HEK293 (cell line): Measurements from ENCODE around the gene TBX6.
A peak's percentile ranks its signal among the peaks of the same experiment; 100 is the strongest.

Experiments used
- PRDM1 ChIP-seq: fragments of 450-650 bp; formaldehyde crosslinking; IDR thresholded peaks from 2 replicates; pipeline ENCODE4; 2016; ENCODE audit warnings: missing biosample characterization, missing genetic modification characterization
- SP2 ChIP-seq: fragments of 450-650 bp; formaldehyde crosslinking; IDR thresholded peaks from 2 replicates; pipeline ENCODE4 v1.5.1; 2016; ENCODE audit warnings: missing biosample characterization, missing genetic modification characterization
- YY2 ChIP-seq: fragments of 450-650 bp; formaldehyde crosslinking; IDR thresholded peaks from 2 replicates; pipeline ENCODE4 v1.5.1; 2016; ENCODE audit warnings: missing biosample characterization, missing genetic modification characterization
- ZFP37 ChIP-seq: fragments of 450-650 bp; formaldehyde crosslinking; IDR thresholded peaks from 2 replicates; pipeline ENCODE4 v1.5.1; 2016; ENCODE audit warnings: missing biosample characterization, missing genetic modification characterization
- ZFP41 ChIP-seq: fragments of 450-650 bp; formaldehyde crosslinking; IDR thresholded peaks from 2 replicates; pipeline ENCODE4 v1.5.1; 2016; ENCODE audit warnings: missing biosample characterization, missing genetic modification characterization, borderline replicate concordance
- ZIC2 ChIP-seq: fragments of 450-650 bp; formaldehyde crosslinking; IDR thresholded peaks from 2 replicates; pipeline ENCODE4 v1.5.1; 2016; ENCODE audit warnings: missing biosample characterization, missing genetic modification characterization
- ZNF121 ChIP-seq: fragments of 450-650 bp; formaldehyde crosslinking; IDR thresholded peaks from 2 replicates; pipeline ENCODE4 v1.5.1; 2016; ENCODE audit warnings: missing biosample characterization, missing genetic modification characterization
- ZNF140 ChIP-seq: fragments of 450-650 bp; formaldehyde crosslinking; IDR thresholded peaks from 2 replicates; pipeline ENCODE4 v1.5.1; 2016; ENCODE audit warnings: missing biosample characterization, missing genetic modification characterization
- ZNF146 ChIP-seq: fragments of 450-650 bp; formaldehyde crosslinking; IDR thresholded peaks from 2 replicates; pipeline ENCODE4 v1.5.1; 2016; ENCODE audit warnings: missing biosample characterization, missing genetic modification characterization
- ZNF155 ChIP-seq: fragments of 450-650 bp; formaldehyde crosslinking; IDR thresholded peaks from 2 replicates; pipeline ENCODE4 v1.5.1; 2016; ENCODE audit warnings: missing biosample characterization, missing genetic modification characterization
- ZNF2 ChIP-seq: fragments of 450-650 bp; formaldehyde crosslinking; IDR thresholded peaks from 2 replicates; pipeline ENCODE4 v1.5.1; 2016; ENCODE audit warnings: missing biosample characterization, missing genetic modification characterization
- ZNF211 ChIP-seq: fragments of 450-650 bp; formaldehyde crosslinking; IDR thresholded peaks from 2 replicates; pipeline ENCODE4 v1.5.1; 2016; ENCODE audit warnings: low read depth, missing biosample characterization, missing genetic modification characterization
- ZNF214 ChIP-seq: fragments of 450-650 bp; formaldehyde crosslinking; IDR thresholded peaks from 2 replicates; pipeline ENCODE4 v1.5.1; 2017; ENCODE audit warnings: missing biosample characterization, mild to moderate bottlenecking, missing genetic modification characterization, borderline replicate concordance
- ZNF223 ChIP-seq: fragments of 450-650 bp; formaldehyde crosslinking; IDR thresholded peaks from 2 replicates; pipeline ENCODE4 v1.5.1; 2016; ENCODE audit warnings: missing biosample characterization, missing genetic modification characterization
- ZNF248 ChIP-seq: fragments of 450-650 bp; formaldehyde crosslinking; IDR thresholded peaks from 2 replicates; pipeline ENCODE4 v1.5.1; 2017; ENCODE audit warnings: missing biosample characterization, missing genetic modification characterization
- ZNF341 ChIP-seq: fragments of 450-650 bp; formaldehyde crosslinking; IDR thresholded peaks from 2 replicates; pipeline ENCODE4; 2016; ENCODE audit warnings: low read depth, missing biosample characterization, missing genetic modification characterization
- ZNF549 ChIP-seq: fragments of 450-650 bp; IDR thresholded peaks from 2 replicates; pipeline ENCODE4 v1.5.1; 2018; ENCODE audit warnings: missing biosample characterization, missing genetic modification characterization, mild to moderate bottlenecking, inconsistent platforms, moderate library complexity
- ZNF629 ChIP-seq: fragments of 450-650 bp; formaldehyde crosslinking; IDR thresholded peaks from 2 replicates; pipeline ENCODE4 v1.5.1; 2017; ENCODE audit warnings: missing biosample characterization, missing genetic modification characterization
- ZNF658 ChIP-seq: fragments of 450-650 bp; formaldehyde crosslinking; IDR thresholded peaks from 2 replicates; pipeline ENCODE4; 2016; ENCODE audit warnings: missing biosample characterization, missing genetic modification characterization
- ZNF701 ChIP-seq: fragments of 450-650 bp; formaldehyde crosslinking; IDR thresholded peaks from 2 replicates; pipeline ENCODE4 v1.5.1; 2016; ENCODE audit warnings: missing biosample characterization, missing genetic modification characterization
- ZNF776 ChIP-seq: fragments of 450-650 bp; formaldehyde crosslinking; IDR thresholded peaks from 2 replicates; pipeline ENCODE4 v1.5.0; 2017; ENCODE audit warnings: missing biosample characterization, missing genetic modification characterization, borderline replicate concordance
- ZNF777 ChIP-seq: fragments of 450-650 bp; formaldehyde crosslinking; IDR thresholded peaks from 2 replicates; pipeline ENCODE4 v1.5.1; 2017; ENCODE audit warnings: missing biosample characterization, missing genetic modification characterization, borderline replicate concordance
- ZNF785 ChIP-seq: fragments of 450-650 bp; formaldehyde crosslinking; IDR thresholded peaks from 2 replicates; pipeline ENCODE4 v1.5.1; 2016; ENCODE audit warnings: missing biosample characterization, missing genetic modification characterization
- ZNF791 ChIP-seq: fragments of 450-650 bp; formaldehyde crosslinking; IDR thresholded peaks from 2 replicates; pipeline ENCODE4 v1.5.1; 2016; ENCODE audit warnings: missing biosample characterization, missing genetic modification characterization
- ZXDB ChIP-seq: fragments of 450-650 bp; formaldehyde crosslinking; IDR thresholded peaks from 2 replicates; pipeline ENCODE4 v1.5.1; 2016; ENCODE audit warnings: missing biosample characterization, missing genetic modification characterization
- TF ChIP-seq, protein P1 (sequence below): fragments of 450-650 bp; formaldehyde crosslinking; conservative IDR thresholded peaks from 2 replicates; pipeline ENCODE4 v1.5.1; 2016; ENCODE audit warnings: low read depth, missing biosample characterization, missing genetic modification characterization
- TF ChIP-seq, protein P2 (sequence below): fragments of 450-650 bp; formaldehyde crosslinking; IDR thresholded peaks from 2 replicates; pipeline ENCODE4 v1.5.1; 2016; ENCODE audit warnings: missing biosample characterization, missing genetic modification characterization
- TF ChIP-seq, protein P3 (sequence below): fragments of 450-650 bp; formaldehyde crosslinking; IDR thresholded peaks from 2 replicates; pipeline ENCODE4 v1.5.1; 2016; ENCODE audit warnings: missing biosample characterization, missing genetic modification characterization
- TF ChIP-seq, protein P4 (sequence below): fragments of 450-650 bp; formaldehyde crosslinking; IDR thresholded peaks from 2 replicates; pipeline ENCODE4 v1.5.1; 2016; ENCODE audit warnings: missing biosample characterization, missing genetic modification characterization
- TF ChIP-seq, protein P5 (sequence below): fragments of 450-650 bp; formaldehyde crosslinking; IDR thresholded peaks from 2 replicates; pipeline ENCODE4 v1.5.1; 2016; ENCODE audit warnings: missing biosample characterization, missing genetic modification characterization

The TBX6 gene

DNA sequence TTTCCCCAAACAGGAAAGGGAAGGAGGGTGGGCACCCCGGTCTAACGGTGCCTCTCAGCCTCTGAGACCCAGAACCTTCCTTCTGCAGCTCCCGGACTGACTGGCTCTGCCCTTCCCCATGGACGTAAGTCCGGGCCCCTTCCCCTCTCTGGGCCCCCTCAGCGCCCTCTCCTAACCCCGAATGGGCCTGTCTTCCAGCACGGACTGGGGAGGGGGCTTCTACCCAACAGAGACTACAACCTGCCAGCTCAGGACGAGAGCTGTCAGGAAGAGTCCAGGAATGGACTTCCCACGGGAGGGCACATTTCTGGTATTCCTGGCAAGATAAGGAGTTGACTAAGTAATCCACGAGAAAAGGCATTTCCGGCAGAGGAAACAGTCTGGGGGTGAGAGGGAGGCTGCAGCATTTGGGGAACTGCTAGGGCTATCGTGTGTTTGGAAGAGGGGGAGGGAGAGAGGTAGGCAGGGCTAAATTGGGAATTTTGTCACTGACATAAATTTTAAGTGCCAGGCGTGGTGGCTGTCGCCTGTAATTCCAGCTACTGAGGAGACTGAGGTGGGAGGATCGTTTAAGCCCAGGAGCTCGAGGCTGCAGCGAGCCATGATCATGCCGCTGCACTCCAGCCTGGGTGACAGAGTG, 38.2 kb downstream of the TBX6 start (continued):
- TF ChIP-seq, protein P1, sequence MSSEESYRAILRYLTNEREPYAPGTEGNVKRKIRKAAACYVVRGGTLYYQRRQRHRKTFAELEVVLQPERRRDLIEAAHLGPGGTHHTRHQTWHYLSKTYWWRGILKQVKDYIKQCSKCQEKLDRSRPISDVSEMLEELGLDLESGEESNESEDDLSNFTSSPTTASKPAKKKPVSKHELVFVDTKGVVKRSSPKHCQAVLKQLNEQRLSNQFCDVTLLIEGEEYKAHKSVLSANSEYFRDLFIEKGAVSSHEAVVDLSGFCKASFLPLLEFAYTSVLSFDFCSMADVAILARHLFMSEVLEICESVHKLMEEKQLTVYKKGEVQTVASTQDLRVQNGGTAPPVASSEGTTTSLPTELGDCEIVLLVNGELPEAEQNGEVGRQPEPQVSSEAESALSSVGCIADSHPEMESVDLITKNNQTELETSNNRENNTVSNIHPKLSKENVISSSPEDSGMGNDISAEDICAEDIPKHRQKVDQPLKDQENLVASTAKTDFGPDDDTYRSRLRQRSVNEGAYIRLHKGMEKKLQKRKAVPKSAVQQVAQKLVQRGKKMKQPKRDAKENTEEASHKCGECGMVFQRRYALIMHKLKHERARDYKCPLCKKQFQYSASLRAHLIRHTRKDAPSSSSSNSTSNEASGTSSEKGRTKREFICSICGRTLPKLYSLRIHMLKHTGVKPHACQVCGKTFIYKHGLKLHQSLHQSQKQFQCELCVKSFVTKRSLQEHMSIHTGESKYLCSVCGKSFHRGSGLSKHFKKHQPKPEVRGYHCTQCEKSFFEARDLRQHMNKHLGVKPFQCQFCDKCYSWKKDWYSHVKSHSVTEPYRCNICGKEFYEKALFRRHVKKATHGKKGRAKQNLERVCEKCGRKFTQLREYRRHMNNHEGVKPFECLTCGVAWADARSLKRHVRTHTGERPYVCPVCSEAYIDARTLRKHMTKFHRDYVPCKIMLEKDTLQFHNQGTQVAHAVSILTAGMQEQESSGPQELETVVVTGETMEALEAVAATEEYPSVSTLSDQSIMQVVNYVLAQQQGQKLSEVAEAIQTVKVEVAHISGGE (tag by site-specific recombination), result peak; percentile 48
- TF ChIP-seq ZNF140 (tag by site-specific recombination) (no peak), ZNF791 (no peak), ZNF121 (no peak), ZNF155 (tag by site-specific recombination) (no peak), ZNF2 (tag by site-specific recombination) (no peak), ZFP37 (tag by site-specific recombination) (no peak), ZNF658 (tag by site-specific recombination) (no peak), SP2 (tag by site-specific recombination) (peak; percentile 77), ZNF549 (tag by site-specific recombination) (no peak), ZFP41 (tag by site-specific recombination) (no peak), ZNF777 (peak; percentile 54; the same call in 1 of the 2 replicates), ZNF701 (tag by site-specific recombination) (no peak), ZXDB (peak; percentile 10), ZNF776 (tag by site-specific recombination) (no peak), ZNF629 (tag by site-specific recombination) (peak; percentile 21), ZNF785 (no peak), PRDM1 (tag by site-specific recombination) (no peak), ZNF341 (tag by site-specific recombination) (peak; percentile 99), ZNF146 (tag by site-specific recombination) (no peak), ZNF248 (no peak), YY2 (tag by site-specific recombination) (no peak), ZIC2 (tag by site-specific recombination) (no peak), ZNF211 (tag by site-specific recombination) (no peak), ZNF214 (tag by site-specific recombination) (no peak), ZNF223 (tag by site-specific recombination) (no peak)
- TF ChIP-seq, protein P2, sequence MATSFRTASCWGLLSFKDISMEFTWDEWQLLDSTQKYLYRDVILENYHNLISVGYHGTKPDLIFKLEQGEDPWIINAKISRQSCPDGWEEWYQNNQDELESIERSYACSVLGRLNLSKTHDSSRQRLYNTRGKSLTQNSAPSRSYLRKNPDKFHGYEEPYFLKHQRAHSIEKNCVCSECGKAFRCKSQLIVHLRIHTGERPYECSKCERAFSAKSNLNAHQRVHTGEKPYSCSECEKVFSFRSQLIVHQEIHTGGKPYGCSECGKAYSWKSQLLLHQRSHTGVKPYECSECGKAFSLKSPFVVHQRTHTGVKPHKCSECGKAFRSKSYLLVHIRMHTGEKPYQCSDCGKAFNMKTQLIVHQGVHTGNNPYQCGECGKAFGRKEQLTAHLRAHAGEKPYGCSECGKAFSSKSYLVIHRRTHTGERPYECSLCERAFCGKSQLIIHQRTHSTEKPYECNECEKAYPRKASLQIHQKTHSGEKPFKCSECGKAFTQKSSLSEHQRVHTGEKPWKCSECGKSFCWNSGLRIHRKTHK (tag by site-specific recombination), result no peak
- TF ChIP-seq, protein P3, sequence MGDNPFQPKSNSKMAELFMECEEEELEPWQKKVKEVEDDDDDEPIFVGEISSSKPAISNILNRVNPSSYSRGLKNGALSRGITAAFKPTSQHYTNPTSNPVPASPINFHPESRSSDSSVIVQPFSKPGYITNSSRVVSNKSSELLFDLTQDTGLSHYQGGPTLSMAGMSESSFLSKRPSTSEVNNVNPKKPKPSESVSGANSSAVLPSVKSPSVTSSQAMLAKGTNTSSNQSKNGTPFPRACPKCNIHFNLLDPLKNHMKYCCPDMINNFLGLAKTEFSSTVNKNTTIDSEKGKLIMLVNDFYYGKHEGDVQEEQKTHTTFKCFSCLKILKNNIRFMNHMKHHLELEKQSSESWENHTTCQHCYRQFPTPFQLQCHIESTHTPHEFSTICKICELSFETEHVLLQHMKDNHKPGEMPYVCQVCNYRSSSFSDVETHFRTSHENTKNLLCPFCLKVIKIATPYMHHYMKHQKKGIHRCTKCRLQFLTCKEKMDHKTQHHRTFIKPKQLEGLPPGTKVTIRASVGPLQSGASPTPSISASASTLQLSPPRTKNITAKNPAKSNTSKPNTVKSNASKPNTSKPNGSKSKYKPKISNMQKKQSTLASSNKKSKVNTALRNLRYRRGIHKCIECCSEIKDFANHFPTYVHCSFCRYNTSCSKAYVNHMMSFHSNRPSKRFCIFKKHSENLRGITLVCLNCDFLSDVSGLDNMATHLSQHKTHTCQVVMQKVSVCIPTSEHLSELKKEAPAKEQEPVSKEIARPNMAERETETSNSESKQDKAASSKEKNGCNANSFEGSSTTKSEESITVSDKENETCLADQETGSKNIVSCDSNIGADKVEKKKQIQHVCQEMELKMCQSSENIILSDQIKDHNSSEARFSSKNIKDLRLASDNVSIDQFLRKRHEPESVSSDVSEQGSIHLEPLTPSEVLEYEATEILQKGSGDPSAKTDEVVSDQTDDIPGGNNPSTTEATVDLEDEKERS (tag by site-specific recombination), result no peak
- TF ChIP-seq, protein P4, sequence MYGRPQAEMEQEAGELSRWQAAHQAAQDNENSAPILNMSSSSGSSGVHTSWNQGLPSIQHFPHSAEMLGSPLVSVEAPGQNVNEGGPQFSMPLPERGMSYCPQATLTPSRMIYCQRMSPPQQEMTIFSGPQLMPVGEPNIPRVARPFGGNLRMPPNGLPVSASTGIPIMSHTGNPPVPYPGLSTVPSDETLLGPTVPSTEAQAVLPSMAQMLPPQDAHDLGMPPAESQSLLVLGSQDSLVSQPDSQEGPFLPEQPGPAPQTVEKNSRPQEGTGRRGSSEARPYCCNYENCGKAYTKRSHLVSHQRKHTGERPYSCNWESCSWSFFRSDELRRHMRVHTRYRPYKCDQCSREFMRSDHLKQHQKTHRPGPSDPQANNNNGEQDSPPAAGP (tag by site-specific recombination), result peak; percentile 93
- TF ChIP-seq, protein P5, sequence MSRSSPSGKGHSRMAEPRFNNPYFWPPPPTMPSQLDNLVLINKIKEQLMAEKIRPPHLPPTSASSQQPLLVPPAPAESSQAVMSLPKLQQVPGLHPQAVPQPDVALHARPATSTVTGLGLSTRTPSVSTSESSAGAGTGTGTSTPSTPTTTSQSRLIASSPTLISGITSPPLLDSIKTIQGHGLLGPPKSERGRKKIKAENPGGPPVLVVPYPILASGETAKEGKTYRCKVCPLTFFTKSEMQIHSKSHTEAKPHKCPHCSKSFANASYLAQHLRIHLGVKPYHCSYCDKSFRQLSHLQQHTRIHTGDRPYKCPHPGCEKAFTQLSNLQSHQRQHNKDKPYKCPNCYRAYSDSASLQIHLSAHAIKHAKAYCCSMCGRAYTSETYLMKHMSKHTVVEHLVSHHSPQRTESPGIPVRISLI (tag by site-specific recombination), result no peak
